ENCODE measurements around the gene KIRREL3.

Gene KIRREL3

DNA sequence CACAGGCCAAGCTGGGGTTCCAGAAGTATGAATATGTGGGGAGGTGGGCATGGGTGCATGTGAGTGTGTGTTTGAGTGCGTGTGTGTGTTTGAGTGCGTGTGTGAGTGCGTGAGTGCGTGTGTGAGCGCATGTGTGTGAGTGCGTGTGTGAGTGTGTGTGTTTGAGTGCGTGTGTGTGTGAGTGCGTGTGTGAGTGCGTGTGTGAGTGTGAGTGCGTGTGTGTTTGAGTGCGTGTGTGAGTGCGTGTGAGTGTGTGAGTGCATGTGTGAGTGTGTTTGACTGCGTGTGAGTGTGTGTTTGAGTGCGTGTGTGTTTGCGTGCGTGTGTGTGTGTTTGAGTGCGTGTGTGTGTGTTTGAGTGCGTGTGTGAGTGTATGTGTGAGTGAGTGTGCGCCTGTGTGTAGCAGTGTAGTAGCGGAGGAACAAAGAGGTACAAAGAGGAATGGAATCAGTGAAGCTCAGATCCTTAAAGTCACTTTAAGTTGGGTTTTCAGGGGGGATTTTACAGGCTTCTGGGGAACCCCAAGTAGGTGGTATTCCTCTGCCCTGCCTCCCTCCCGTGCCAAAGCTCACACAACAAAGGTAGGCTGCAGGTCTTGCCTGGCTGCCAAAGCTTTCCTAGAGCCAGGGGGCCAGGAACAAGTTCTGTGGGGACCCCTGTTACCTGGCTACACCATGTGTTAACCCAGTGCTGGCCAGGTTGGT, 137.1 kb downstream of the KIRREL3 start:
- no peak for DNase-seq

DNA sequence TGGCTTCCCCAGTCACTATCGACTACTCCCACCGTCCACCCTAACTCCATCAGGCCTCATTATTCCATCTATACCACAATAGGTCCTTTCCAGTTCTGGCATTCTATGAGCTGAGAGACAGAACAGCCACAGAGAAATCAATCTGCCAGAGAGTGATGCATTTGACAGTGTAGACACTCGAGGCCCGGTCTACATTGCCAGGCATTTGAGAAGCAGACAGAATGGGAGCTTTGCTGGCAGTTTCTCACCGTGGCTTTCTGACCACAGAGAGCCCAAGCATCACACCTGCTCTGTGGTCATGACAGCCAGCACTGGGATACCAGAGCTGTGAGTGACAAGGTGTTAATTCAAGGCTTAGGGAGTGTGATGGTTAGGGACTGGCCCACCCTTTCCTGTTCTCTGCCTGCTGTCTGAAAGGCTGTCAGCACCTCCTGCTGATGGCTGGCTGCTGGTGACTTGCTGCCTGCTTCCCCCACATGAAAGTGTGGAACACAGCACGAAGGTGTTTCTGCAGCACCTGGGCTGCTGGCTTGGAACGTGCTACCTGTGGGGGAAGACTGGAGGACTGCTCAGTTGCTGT, 137.8 kb downstream of the KIRREL3 start:
- DNase-seq, result peak; percentile 41

DNA sequence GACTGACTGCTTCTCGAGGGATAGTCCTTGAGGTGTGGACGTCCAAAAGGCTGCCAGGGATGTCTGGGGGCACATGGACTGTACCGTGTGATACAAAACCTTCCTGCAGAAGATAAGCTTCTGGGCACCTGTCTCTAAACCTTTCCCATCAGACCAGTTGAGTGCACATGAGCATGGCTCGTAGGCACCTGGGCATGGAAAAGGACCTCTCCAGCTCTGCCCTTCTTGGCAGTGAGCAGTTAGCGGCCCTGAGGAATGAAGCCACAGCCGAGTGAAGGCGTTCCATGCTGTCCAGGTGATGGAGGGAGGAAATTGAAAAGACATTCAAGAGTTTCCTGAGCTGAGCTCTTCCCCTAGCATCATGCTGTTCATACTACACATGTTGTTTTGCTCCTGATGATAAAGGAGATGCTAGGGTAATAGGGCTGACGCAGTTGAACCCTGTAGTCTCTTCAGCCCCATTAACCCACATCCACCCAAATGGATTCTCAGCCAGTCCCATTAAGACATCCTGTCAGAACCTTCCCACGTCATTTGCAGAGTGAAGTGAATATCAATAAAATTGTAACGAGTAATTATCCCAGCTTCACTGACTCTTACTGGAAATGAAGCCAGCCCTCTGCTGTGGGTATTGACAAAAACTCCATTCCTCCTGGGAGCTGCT, 138.6 kb downstream of the KIRREL3 start:
- DNase-seq, result peak; percentile 22

DNA sequence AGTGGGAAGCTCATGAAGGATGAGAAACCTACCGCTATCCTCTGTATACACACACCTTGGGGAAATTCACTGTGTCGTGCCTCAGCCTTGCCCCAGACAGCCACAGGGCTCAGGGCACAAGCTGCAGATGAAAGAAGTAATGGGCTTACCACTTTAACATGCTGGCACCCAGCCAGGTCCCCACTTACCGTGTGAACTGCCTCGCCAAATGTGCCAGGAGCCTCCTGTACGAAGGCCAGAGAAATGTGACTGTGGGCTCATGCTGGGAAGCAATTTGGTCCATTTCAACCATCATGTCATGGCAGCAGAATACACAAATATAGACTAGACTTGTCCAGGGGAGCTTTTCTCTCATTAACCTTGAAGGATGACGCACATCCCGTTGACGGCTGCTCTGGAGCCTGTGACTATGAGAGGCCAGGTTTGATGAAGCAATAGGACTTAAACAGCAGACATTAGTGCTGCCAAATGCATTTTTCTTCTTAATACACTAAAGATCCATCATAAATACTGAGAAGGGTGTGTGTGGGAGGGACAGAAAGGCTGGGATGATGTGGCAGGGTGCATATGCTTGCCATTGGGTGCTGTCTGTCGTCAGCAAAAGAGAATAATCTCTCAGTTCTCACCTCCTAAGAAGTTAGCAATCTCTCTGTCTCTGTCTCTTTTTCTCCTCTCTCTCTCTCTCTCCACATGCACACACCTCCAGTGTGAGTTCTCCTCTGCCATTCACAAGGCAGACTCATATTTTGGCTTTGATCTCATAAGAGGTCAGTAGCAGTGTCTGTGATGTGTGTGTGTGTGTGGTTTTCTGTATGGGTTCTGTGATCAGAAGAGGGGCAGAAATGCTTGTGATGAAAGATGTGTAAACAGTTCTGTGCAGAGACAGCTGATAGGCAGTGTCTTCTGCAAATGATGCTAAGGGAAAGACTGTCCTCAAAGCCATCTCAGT, 142.4 kb downstream of the KIRREL3 start:
- peak; percentile 69 for DNase-seq

DNA sequence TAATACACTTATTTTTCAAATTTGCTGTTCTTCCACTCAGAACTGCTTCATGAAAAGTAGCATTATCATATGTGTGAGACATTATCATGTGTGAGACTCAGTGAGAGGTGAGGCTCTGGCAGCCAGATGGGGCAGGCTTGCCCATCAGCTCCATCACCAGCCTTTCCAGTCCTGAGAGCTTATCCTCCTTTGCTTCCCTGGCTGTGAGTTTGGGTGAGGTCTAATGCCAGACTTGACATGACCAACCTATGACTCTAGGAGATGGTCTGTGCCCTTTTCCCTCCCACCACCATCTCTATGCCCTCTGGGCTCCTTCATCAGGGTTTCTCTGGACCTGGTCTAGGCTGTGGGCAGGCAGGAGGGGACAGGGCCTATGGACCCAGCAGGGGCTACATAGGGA, 145.0 kb downstream of the KIRREL3 start:
- no peak for DNase-seq

DNA sequence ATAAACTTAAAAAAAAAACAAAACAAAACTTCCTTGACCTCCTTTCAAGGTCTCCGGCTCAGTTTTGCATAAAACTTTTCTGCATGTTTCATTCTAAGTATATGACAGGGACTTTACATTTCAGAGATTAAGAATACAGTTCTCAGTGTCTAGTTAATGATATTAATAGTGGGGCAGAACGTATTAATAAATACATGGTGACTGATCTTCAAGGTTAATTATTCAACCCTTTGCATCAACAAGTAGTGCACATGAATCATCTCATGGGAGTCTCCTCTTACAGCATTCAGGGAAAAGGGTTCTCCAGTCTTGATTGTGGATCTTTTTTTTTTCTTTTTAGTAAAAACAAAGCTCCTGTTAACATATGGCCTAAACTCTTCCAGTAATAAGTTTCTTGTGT, 146.8 kb downstream of the KIRREL3 start:
- no peak for DNase-seq

DNA sequence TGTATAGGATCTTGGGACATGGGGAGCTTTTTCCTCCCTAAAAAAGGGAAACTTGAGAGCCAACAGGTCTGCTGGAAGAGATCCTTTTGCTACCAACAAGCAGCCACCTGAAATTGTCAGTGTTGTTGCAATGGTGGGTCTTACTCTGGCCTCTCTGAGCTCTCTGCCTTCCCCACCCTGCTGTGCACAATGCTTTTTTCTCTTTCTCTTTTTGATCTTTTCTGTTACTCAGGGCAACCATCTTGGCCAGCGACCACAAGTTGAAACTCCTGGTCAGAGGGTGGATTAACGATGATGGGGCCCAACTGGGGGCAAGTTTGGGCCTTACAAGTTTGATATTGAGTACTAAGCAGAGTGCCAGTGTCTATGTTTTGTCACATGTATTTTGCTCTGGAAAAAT, 155.8 kb downstream of the KIRREL3 start:
- DNase-seq, result no peak

DNA sequence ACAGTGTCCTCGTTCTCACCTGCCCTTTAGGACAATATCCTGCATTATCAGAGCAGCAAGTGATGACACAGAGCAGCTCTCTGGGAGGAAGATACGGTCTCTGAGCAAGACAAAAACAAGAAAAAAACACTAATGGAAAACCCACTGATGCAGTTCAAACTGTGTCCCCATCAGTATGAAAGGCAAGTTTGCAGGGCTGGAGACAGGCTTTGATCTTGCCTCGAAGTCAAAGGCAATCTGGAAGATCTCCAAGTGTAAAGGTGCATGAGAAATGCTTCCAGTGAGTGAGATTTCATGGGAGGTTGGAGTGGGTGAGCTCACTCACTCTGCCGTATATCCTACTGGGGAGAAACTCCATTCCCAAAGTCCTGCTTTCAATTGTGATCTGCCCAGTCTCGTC, 157.5 kb downstream of the KIRREL3 start:
- no peak for DNase-seq

DNA sequence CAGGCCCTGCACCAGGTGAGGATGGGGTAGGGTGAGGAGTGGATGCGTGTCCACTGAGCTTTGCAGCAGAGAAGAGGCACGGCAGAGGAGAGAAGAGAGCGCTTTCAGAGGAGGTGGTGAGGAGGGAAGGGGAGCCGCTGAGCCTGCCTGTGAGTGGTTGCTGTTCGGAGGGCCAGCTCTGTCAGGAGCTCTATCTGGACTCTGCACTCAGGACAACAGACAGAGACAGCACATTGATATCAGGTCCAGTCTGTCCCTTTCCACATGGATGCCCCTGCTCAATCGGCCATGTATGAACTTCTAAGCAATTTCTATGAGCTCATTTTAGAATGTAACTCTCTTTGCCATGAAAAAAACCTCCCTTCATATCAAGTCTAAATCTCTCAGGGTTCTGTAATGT, 158.6 kb downstream of the KIRREL3 start:
- no peak for DNase-seq

DNA sequence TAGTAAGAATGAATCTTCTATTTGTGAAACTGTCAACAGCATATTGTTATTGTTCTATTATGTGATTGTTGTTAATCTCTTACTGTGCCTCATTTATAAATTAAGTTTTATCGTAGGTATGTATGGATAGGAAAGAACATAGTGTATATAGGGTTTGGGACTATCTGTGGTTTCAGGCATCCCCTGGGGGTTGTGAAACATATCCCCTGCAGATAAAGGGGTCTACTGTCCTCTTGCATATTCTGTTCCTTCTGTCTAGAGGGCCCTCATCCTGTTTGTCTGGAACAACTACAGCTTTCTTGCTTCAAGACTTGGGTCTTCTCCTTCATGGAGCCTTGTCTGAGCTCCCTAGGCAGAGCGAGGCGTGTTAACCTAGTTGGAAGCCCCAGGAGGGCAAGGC, 159.6 kb downstream of the KIRREL3 start:
- no peak for DNase-seq

DNA sequence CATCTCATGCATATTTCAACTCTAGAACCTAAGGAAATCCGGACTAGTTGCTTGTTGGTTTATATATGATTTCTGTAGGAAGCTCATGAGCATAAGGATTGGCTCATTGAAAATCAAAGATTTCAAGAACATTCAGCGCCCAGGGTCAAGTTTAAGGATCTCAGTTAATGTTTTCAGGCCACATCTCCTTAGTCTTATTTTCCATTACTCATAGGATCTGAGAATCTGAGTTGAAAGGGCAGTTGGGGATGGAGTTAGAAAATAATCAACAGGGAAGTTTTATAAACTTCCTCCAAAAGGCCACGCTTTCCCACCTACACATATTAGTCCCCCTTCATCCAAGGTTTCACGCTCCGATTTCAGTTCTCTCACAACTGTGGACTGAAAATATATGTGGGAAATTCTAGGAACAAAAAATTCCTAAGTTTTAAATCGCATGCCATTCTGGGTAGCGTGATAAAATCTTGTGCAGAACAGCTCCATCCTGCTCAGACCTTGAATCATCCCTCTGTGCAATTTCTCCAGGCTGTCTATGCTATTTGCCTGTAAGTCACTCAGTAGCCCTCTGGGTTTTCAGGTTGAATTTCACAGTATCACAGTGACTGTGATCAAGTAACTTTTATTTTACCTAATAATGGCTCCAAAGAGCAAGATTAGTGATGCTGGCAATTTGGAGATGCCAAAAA, 160.2 kb downstream of the KIRREL3 start:
- DNase-seq, result no peak

DNA sequence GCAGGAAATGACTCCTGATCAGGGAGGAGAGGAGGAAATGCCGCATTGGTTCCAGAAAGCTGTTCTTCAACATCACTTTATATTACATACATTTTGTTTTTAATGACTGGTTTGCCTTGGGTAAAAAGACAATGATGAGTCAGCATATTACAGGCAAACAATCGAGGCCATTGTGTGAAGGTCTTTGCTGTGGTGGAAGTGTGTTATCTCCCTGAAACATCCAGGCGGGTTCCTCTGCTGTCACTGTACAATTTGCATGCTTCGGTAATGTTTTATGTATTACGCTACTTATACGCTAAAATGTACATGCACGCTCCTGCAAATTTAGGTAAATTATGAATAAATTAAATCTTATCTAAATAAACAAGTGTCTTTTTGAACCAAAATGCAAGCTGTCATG, 161.1 kb downstream of the KIRREL3 start:
- DNase-seq, result no peak

DNA sequence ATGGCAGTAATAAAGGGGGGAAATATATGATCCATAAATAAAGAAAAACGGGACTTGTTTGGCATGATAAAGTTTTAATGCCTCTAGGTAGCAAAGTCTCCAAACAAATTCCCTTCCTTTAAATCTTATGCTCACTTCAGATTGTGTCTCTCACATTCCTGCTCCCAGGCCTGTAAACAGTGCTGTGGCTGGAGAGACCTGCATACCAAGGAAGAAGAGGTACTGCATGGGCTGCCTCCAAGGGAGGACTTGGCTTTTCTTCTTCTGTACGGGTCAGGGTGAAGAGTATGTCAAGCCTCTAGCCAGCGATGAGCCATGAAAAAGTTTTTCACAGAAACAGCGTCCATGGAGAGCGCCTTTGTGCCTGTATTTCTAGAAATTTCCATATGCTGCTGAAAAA, 161.8 kb downstream of the KIRREL3 start:
- DNase-seq, result no peak

DNA sequence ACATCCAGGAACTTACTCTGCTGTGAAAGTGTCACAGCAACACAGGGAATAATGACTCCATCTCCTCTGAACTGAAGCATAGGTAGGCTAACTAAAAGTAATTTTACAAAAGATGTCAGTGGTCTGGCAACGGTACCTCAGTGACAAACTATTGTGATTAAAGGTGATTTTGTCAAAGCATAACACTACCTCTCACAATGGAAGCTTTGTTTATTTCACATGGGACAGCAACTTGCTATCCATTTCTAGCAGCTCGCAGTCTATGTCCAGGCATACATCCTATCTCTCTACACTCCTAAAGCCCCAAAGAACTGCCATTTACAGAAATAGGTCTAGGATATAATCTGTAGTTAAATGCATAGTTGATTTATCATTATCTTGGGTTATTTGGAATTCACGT, 163.0 kb downstream of the KIRREL3 start:
- no peak for DNase-seq

DNA sequence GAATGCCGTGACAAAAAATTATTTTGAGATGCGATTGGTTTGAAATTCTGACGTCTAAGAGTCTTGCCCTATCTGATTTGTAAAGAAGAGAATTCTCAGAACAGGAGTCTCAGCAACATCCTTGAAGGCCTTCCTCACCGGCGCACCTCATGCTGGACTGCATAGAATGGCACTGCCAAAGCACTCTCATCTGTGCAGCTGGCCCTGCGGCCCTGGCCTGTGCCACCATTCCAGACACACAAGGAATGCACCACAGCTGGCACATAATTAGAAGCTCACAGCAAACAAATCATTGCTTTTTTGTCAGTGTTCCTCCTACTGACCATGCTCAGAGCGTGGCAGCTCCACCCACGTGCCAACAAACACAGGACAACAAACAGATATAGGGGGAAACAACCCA, 166.0 kb downstream of the KIRREL3 start:
- DNase-seq, result no peak

DNA sequence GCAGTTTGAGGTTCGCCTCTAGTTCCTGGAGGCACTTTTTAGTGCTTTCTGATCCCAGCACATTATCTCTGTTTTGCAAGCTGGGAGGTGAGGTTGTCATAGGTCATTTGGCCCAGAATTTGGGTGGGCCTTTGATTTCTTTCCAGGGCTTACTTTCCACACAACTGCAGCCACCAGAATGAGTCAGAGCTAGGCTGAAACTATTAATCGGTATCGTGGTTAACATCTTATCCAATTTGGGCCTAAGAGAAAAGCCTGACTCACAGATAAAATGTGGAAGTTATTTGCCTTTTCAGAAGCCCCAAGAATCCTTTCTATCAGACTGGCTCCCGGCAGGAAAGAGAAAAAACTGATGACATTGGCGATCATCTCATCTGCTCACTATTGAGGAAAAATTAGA, 166.4 kb downstream of the KIRREL3 start:
- no peak for DNase-seq

DNA sequence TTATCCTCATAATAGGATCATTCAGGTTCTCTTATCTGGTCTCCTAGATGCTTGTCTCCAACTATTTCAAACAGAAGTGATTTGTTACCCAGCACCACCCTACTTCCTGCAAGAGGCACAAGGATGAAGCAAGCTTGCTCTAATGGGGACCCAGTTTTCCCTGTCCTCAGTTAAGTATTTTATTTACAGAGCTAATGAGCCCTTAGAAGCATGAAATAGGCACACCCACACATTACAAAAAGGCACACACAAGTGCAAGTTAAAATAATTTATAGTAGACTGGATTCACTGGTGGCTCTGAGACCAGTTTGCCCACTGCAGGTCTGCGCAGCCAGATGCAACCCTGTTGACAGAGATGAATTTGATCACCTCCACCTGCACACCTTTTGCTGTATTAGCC, 167.5 kb downstream of the KIRREL3 start:
- DNase-seq, result peak; percentile 73

DNA sequence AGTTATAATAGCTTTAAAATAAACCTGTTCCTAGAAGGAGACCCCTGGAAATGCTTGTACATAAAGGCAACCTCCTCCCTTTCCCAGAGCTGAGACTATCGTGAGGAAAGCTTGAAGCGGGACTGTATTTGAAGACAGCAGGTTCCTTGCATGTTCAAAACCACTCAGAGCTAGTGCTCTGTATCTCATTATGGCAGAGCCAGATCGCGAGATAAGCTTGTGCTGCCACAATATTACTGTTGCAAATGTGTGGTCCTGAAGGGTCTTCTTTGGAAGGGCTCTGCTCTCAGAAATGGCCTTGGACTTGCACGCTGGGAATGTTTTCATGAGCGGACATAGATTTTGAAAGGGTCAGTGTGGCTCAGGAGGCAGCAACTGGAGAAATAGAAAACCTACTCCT, 168.2 kb downstream of the KIRREL3 start:
- no peak for DNase-seq

DNA sequence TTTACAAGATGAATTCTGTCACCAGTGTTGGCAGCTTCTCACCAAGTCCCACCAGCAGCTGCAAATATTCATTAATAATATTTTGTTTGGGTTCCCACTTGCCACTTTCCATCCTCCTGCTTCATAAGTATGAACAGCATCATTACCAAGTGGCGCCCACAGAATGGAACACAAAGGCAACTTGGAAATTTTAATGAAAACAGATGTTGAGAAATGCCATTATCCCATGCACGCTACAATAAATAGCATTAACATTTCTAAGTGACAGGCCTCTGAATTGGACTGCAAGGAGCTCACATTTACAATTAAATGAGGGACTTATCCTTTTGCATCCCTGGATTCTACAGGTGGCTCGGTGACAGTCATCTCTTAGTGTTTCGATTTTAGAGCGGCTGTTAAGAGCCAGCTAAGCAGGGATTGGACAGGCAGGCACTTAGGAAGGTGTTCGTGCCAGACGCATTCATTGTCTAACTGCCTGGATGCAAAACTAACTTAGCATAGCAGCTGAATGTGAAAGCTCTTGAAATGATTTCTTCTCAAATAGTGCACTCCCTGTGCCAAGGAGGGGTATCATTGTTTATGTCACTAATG, 170.3 kb downstream of the KIRREL3 start:
- peak; percentile 79 for DNase-seq

DNA sequence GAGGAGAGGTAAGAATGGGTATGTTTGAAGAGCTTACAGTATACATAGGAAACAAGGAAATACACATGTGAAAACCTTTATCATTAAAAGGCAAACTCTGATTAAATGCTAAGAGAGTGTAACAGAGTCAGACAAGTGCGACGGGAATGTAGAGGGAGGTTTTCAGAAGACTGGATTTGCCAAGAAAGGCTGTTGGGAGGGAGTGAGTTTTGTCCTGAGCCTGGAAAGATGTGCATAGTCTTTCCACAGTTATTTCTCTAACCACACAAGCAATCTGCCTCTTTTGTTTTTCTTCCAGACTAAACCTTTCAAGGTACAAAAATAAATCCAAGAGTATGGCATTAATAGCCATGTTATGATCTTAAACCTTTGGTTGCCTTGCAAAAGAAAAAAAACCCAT, 170.9 kb downstream of the KIRREL3 start:
- DNase-seq, result no peak

DNA sequence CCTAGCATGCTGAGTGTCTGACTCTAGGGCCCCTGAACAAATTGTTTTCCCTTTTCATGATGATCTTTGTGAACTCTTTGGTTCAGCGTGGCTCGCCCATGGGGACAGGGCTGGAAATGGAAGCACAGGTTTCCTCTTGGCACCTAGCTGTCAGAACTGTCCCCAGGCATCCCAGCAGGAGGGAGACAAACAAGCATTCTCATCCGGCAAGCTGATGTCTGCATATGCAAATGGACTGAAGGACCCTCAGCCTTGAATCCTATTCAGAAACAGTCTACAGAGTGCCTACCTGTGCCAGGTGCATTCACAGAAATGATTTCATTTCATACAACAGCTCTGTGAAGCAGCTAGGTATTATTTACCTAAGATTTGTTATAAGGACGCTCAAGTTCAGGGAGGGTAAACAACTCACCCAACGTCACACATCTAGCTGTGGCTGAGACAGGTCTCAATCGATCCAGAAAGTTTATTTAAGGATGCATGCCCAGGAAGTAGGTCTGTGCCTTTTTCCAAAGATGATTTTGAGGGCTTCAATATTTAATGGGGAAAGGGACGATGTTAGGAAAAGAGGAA, 176.4 kb downstream of the KIRREL3 start:
- DNase-seq, result peak; percentile 93

DNA sequence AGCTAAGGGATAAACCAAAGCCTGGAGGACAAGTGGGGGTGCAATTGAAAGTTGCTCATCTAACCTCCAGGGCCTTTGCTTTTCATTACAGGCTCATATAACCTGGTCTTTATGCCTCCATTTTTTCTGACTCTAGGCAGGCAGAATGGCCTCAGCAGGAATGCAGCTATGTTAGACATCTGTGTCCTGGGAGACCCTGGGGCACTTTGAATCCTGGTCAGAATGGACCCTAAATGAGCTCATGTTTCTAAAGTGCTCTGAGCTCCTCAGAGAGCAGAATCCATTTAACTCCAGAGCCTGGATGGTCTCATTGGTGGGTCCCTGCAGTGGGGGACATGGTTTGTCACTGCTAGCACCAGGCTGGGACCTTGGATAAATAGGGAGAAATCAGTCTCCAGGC, 177.3 kb downstream of the KIRREL3 start:
- DNase-seq, result no peak

Measured in NCI-H510A (cell line).